HepG2 (cell line): ENCODE data around the gene TNFRSF9. TPM values are rescaled to one million over a fixed set of nuclear protein-coding genes. Genes with fewer than 3 reads are reported as not detected.
A peak's percentile ranks its signal among the peaks of the same experiment; 100 is the strongest.

Experiments used
- ELF3 ChIP-seq: IDR thresholded peaks from 2 replicates; pipeline ENCODE4 v1.6.1; 2016; ENCODE audit warnings: missing genetic modification reagents, missing compliant biosample characterization
- GATAD2A ChIP-seq: IDR thresholded peaks from 2 replicates; pipeline ENCODE4 v1.6.1; 2016
- HOXD1 ChIP-seq: sonication (generic); formaldehyde crosslinking; IDR thresholded peaks from 2 replicates; pipeline ENCODE4 v1.5.0; 2020; ENCODE audit warnings: missing genetic modification reagents
- IRX3 ChIP-seq: sonication (generic); formaldehyde crosslinking; IDR thresholded peaks from 2 replicates; pipeline ENCODE4 v1.8.1; 2023; ENCODE audit warnings: mild to moderate bottlenecking, low read depth, missing genetic modification reagents, borderline replicate concordance
- JUND ChIP-seq: sonication (generic); formaldehyde crosslinking; IDR thresholded peaks from 2 replicates; pipeline ENCODE4 v1.8.0; 2022; ENCODE audit warnings: mild to moderate bottlenecking, missing genetic modification reagents
- KMT2B ChIP-seq: IDR thresholded peaks from 2 replicates; pipeline ENCODE4 v1.6.1; 2016; ENCODE audit warnings: missing genetic modification reagents, missing compliant biosample characterization
- MLLT10 ChIP-seq: sonication (generic); formaldehyde crosslinking; IDR thresholded peaks from 2 replicates; pipeline ENCODE4 v1.4.0; 2020; ENCODE audit warnings: missing genetic modification reagents
- MYC ChIP-seq: sonication (generic); formaldehyde crosslinking; IDR thresholded peaks from 2 replicates; pipeline ENCODE4 v1.9.0; 2021; ENCODE audit warnings: missing genetic modification reagents, borderline replicate concordance
- NCOA1 ChIP-seq: sonication (generic); formaldehyde crosslinking; IDR thresholded peaks from 2 replicates; pipeline ENCODE4 v1.9.0; 2021; ENCODE audit warnings: missing genetic modification reagents
- PRPF4 ChIP-seq: fragments of 200-400 bp; formaldehyde crosslinking; IDR thresholded peaks from 2 replicates; pipeline ENCODE4 v1.6.1; 2016; ENCODE audit warnings: low read length, low read depth; ENCODE audit not compliant: poor library complexity, severe bottlenecking
- RBFOX2 ChIP-seq: fragments of 200-400 bp; formaldehyde crosslinking; IDR thresholded peaks from 2 replicates; pipeline ENCODE4 v1.6.1; 2017; ENCODE audit warnings: low read depth, mild to moderate bottlenecking, low read length
- SOX5 ChIP-seq: IDR thresholded peaks from 2 replicates; pipeline ENCODE4 v1.6.1; 2016; ENCODE audit warnings: borderline replicate concordance
- ZBTB21 ChIP-seq: sonication (generic); formaldehyde crosslinking; IDR thresholded peaks from 2 replicates; pipeline ENCODE4 v1.4.0; 2020; ENCODE audit warnings: missing genetic modification reagents
- ZMYM2 ChIP-seq: sonication (generic); formaldehyde crosslinking; IDR thresholded peaks from 2 replicates; pipeline ENCODE4 v1.8.0; 2022; ENCODE audit warnings: mild to moderate bottlenecking, missing genetic modification reagents
- ZNF331 ChIP-seq: sonication (generic); formaldehyde crosslinking; IDR thresholded peaks from 2 replicates; pipeline ENCODE4 v1.4.0; 2020; ENCODE audit warnings: missing genetic modification reagents
- ZNF446 ChIP-seq: sonication (generic); formaldehyde crosslinking; IDR thresholded peaks from 2 replicates; pipeline ENCODE4 v1.5.0; 2020; ENCODE audit warnings: mild to moderate bottlenecking, missing genetic modification reagents
- ZSCAN31 ChIP-seq: sonication (generic); formaldehyde crosslinking; IDR thresholded peaks from 2 replicates; pipeline ENCODE4 v1.5.0; 2020; ENCODE audit warnings: low read depth, mild to moderate bottlenecking, missing genetic modification reagents
- polyA plus RNA-seq, 8 experiments: library from polyadenylated mRNA; depleted of rRNA in 3 of 8; stranded (reverse) in 7 of 8; unstranded in 1 of 8; fragments of >200 nt; fragmentation: Illumina TruSeq in 4 of 8; extraction: Trizol in 4 of 8; gene quantifications; 2 replicates each; pipeline versions ENCODE4 v1.2.1 to v1.2.3, GENCODE V29; 2011 to 2016; ENCODE audit warnings: low read depth in 4 of 8, missing spikeins in 1 of 8, mixed read lengths in 1 of 8; ENCODE audit not compliant: insufficient read depth in 1 of 8
- total RNA-seq, 5 experiments: library from RNA; depleted of rRNA; stranded (reverse); fragments of >200 nt; fragmentation: Illumina TruSeq; extraction: Trizol; gene quantifications; 2 replicates each; pipeline ENCODE4 v1.2.3, GENCODE V29; 2016; ENCODE audit warnings: low read depth in 1 of 5
- TF ChIP-seq, protein P1 (sequence below): sonication (generic); formaldehyde crosslinking; IDR thresholded peaks from 2 replicates; pipeline ENCODE4 v1.4.0; 2020; ENCODE audit warnings: missing genetic modification reagents
- TF ChIP-seq, protein P2 (sequence below): sonication (generic); formaldehyde crosslinking; IDR thresholded peaks from 2 replicates; pipeline ENCODE4 v1.9.0; 2022; ENCODE audit warnings: missing genetic modification reagents, mild to moderate bottlenecking, borderline replicate concordance
- TF ChIP-seq, protein P3 (sequence below), 2 experiments: sonication (generic) in 1 of 2; formaldehyde crosslinking in 1 of 2; IDR thresholded peaks; 2 replicates each; pipeline versions ENCODE4 v1.5.1 to v1.6.1; 2011 to 2020; ENCODE audit warnings: borderline replicate concordance in 1 of 2, low read depth in 1 of 2, low read length in 1 of 2, mild to moderate bottlenecking in 1 of 2, missing genetic modification reagents in 1 of 2, moderate library complexity in 1 of 2
- TF ChIP-seq, protein P4 (sequence below): sonication (generic); formaldehyde crosslinking; IDR thresholded peaks from 2 replicates; pipeline ENCODE4 v1.4.0; 2020; ENCODE audit warnings: missing genetic modification reagents, borderline replicate concordance

The TNFRSF9 gene
- total and polyA plus RNA-seq, 2 of the 13 experiments (the other 11 are each of a cell fraction or from before 2014, with no cell fraction given): 0.07 TPM; not detected in 1

DNA sequence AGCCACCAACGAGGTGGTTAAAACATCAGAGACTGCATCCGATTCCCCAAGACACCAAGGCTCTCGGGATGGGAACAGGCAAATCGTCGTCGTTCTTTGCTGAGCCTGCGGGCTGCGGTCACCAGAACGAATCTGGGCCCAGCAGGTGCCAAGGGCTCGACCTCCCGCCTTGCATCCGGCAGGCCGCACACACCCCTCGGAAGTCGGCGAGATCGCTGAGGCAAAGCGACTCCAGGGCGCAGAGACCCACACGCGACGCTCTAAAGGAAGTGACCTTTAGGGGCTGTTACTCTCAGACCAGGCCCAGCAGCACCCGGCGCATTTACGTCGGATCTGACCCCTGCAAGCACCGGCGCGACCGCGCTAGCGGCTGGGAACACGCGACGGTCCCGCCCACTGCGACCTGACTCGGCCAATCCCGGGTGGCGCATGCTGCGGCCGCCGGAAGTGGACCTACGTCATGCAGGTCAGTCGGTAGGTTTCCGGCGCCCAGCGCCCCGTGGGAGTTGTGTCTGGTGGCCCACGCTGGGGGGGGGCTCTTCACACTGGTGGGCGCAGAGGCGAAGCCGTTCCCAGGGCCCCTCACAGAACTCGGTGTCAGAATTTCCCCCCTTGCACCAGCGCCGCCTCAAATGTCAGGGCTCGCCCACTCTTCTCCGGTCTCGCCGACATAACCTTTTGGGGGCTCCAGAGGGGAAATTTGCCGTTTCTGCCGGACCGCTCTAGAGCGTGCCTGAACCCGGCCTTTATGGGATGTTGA lies 13.4 kb upstream of the TNFRSF9 start (continued):
- TF ChIP-seq, protein P1, sequence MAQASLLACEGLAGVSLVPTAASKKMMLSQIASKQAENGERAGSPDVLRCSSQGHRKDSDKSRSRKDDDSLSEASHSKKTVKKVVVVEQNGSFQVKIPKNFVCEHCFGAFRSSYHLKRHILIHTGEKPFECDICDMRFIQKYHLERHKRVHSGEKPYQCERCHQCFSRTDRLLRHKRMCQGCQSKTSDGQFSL (CRISPR knock-in tag): no peak
- TF ChIP-seq ZSCAN31 (CRISPR knock-in tag) (0 out of 2 replicates have a peak, but pooled peaks have one; percentile 16), MLLT10 (CRISPR knock-in tag) (no peak), ZNF446 (CRISPR knock-in tag) (no peak), GATAD2A (CRISPR knock-in tag) (peak; percentile 59; the same call in 1 of the 2 replicates), ZNF331 (0 out of 2 replicates have a peak, but pooled peaks have one; percentile 46), PRPF4 (no peak), ZMYM2 (0 out of 2 replicates have a peak, but pooled peaks have one; percentile 24), ZBTB21 (peak; percentile 15; the same call in 1 of the 2 replicates), RBFOX2 (peak; percentile 91), ELF3 (CRISPR knock-in tag) (0 out of 2 replicates have a peak, but pooled peaks have one; percentile 27), NCOA1 (no peak), MYC (CRISPR knock-in tag) (peak; percentile 56; the same call in 1 of the 2 replicates), JUND (CRISPR knock-in tag) (peak; percentile 38; the same call in 1 of the 2 replicates), SOX5 (CRISPR knock-in tag) (0 out of 2 replicates have a peak, but pooled peaks have one; percentile 9), KMT2B (CRISPR knock-in tag) (peak; percentile 79), HOXD1 (CRISPR knock-in tag) (no peak), IRX3 (0 out of 2 replicates have a peak, but pooled peaks have one; percentile 37)
- TF ChIP-seq, protein P2, sequence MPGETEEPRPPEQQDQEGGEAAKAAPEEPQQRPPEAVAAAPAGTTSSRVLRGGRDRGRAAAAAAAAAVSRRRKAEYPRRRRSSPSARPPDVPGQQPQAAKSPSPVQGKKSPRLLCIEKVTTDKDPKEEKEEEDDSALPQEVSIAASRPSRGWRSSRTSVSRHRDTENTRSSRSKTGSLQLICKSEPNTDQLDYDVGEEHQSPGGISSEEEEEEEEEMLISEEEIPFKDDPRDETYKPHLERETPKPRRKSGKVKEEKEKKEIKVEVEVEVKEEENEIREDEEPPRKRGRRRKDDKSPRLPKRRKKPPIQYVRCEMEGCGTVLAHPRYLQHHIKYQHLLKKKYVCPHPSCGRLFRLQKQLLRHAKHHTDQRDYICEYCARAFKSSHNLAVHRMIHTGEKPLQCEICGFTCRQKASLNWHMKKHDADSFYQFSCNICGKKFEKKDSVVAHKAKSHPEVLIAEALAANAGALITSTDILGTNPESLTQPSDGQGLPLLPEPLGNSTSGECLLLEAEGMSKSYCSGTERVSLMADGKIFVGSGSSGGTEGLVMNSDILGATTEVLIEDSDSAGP (CRISPR knock-in tag): peak; percentile 82; the same call in 1 of the 2 replicates
- TF ChIP-seq, protein P3, sequence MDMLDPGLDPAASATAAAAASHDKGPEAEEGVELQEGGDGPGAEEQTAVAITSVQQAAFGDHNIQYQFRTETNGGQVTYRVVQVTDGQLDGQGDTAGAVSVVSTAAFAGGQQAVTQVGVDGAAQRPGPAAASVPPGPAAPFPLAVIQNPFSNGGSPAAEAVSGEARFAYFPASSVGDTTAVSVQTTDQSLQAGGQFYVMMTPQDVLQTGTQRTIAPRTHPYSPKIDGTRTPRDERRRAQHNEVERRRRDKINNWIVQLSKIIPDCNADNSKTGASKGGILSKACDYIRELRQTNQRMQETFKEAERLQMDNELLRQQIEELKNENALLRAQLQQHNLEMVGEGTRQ (IDR thresholded peaks at IDR 0.05; ENCODE audit: low read depth, low read length): no peak
- TF ChIP-seq, protein P3 (CRISPR knock-in tag; IDR thresholded peaks at IDR 0.05; ENCODE audit: borderline replicate concordance): peak; percentile 24; the same call in 1 of the 2 replicates
- TF ChIP-seq, protein P4, sequence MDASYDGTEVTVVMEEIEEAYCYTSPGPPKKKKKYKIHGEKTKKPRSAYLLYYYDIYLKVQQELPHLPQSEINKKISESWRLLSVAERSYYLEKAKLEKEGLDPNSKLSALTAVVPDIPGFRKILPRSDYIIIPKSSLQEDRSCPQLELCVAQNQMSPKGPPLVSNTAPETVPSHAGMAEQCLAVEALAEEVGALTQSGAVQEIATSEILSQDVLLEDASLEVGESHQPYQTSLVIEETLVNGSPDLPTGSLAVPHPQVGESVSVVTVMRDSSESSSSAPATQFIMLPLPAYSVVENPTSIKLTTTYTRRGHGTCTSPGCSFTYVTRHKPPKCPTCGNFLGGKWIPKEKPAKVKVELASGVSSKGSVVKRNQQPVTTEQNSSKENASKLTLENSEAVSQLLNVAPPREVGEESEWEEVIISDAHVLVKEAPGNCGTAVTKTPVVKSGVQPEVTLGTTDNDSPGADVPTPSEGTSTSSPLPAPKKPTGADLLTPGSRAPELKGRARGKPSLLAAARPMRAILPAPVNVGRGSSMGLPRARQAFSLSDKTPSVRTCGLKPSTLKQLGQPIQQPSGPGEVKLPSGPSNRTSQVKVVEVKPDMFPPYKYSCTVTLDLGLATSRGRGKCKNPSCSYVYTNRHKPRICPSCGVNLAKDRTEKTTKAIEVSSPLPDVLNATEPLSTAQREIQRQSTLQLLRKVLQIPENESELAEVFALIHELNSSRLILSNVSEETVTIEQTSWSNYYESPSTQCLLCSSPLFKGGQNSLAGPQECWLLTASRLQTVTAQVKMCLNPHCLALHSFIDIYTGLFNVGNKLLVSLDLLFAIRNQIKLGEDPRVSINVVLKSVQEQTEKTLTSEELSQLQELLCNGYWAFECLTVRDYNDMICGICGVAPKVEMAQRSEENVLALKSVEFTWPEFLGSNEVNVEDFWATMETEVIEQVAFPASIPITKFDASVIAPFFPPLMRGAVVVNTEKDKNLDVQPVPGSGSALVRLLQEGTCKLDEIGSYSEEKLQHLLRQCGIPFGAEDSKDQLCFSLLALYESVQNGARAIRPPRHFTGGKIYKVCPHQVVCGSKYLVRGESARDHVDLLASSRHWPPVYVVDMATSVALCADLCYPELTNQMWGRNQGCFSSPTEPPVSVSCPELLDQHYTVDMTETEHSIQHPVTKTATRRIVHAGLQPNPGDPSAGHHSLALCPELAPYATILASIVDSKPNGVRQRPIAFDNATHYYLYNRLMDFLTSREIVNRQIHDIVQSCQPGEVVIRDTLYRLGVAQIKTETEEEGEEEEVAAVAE: no peak
